ENCODE data around the gene GDF2.
A peak's percentile ranks its signal among the peaks of the same experiment; 100 is the strongest.

Gene GDF2

GRCh38 chr10:47322300-47323061, at the start of gene GDF2:
TSS of gene GDF2 (plus strand) at chr10:47322454. CDS start at chr10:47322669, 215 bp downstream.
- no peak for DNase-seq

GRCh38 chr10:47276071-47276470, 46.2 kb upstream of the GDF2 start:
- no peak for DNase-seq

GRCh38 chr10:47276576-47277351, 45.5 kb upstream of the GDF2 start:
- DNase-seq, result no peak

GRCh38 chr10:47277352-47278151, 44.7 kb upstream of the GDF2 start:
- peak in 1 of 2 donors; percentile 42 for DNase-seq

GRCh38 chr10:47278152-47278473, 44.1 kb upstream of the GDF2 start:
- no peak for DNase-seq

GRCh38 chr10:47278720-47279119, 43.5 kb upstream of the GDF2 start:
- no peak for DNase-seq

- DNase-seq, result no peak
Measured at GRCh38 chr10:47279276-47279675, 43.0 kb upstream of the GDF2 start.

- no peak for DNase-seq
Measured at GRCh38 chr10:47282005-47282656, 40.1 kb upstream of the GDF2 start.

GRCh38 chr10:47282657-47283018, 39.6 kb upstream of the GDF2 start:
- DNase-seq, result no peak

- peak in 1 of 2 donors; percentile 11 for DNase-seq
Measured at GRCh38 chr10:47283101-47283630, 39.1 kb upstream of the GDF2 start.

GRCh38 chr10:47283848-47284247, 38.4 kb upstream of the GDF2 start:
- no peak for DNase-seq

- DNase-seq, result no peak
Measured at GRCh38 chr10:47285381-47286115, 36.7 kb upstream of the GDF2 start.

- no peak for DNase-seq
Measured at GRCh38 chr10:47286116-47286505, 36.1 kb upstream of the GDF2 start.

- DNase-seq, result no peak
Measured at GRCh38 chr10:47286591-47287315, 35.5 kb upstream of the GDF2 start.

GRCh38 chr10:47287365-47287802, 34.9 kb upstream of the GDF2 start:
- no peak for DNase-seq

GRCh38 chr10:47287805-47288204, 34.4 kb upstream of the GDF2 start:
- DNase-seq, result peak in 1 of 2 donors; percentile 8

- peak in 1 of 2 donors; percentile 1 for DNase-seq
Measured at GRCh38 chr10:47288236-47288635, 34.0 kb upstream of the GDF2 start.

GRCh38 chr10:47288916-47289495, 33.2 kb upstream of the GDF2 start:
- no peak for DNase-seq

- peak in 1 of 2 donors; percentile 11 for DNase-seq
Measured at GRCh38 chr10:47289921-47290320, 32.3 kb upstream of the GDF2 start.

- peak in 1 of 2 donors; percentile 5 for DNase-seq
Measured at GRCh38 chr10:47290338-47290737, 31.9 kb upstream of the GDF2 start.

GRCh38 chr10:47291682-47292081, 30.6 kb upstream of the GDF2 start:
- no peak for DNase-seq
